HT1080 (cell line): ENCODE measurements around the gene RORC. TPM values are rescaled to one million over a fixed set of nuclear protein-coding genes. Genes with fewer than 3 reads are reported as not detected.

ENCODE experiments used
- DNase-seq: peaks from one replicate; pipeline ENCODE4 v3.0.0-alpha.2; 2015; ENCODE audit warnings: low read depth
- total RNA-seq: library from RNA; depleted of rRNA; stranded (reverse); fragments of >200 nt; shearing (Covaris generic); gene quantifications from 2 replicates; pipeline ENCODE4 v1.2.3, GENCODE V29; 2014

Gene RORC
- total RNA-seq, 1 experiment from 2014 or later: not detected

- peak; percentile 82 for DNase-seq
Measured at GRCh38 chr1:151828921-151829320, 2.7 kb downstream of the RORC start.

DNA sequence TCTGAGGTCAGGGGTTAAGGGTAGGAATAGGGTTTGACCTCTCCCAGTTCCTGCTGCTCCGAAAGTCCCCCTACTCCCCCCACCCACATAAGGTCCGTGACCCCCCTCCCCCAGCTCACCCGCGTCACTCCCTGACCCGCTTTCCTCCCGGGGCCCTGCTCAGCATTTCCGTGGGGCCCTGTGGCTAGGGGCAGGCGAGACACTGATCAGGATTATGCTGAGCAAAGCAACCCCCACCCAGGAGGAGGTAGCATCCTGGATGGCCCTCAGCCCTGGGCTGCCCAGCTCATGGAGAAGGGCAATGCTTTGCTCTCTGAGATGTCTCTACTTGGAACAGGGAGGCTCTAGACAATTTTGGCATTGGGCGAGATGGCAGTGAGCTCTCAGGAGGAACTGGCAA lies 3.7 kb downstream of the RORC start:
- DNase-seq: no peak

DNA sequence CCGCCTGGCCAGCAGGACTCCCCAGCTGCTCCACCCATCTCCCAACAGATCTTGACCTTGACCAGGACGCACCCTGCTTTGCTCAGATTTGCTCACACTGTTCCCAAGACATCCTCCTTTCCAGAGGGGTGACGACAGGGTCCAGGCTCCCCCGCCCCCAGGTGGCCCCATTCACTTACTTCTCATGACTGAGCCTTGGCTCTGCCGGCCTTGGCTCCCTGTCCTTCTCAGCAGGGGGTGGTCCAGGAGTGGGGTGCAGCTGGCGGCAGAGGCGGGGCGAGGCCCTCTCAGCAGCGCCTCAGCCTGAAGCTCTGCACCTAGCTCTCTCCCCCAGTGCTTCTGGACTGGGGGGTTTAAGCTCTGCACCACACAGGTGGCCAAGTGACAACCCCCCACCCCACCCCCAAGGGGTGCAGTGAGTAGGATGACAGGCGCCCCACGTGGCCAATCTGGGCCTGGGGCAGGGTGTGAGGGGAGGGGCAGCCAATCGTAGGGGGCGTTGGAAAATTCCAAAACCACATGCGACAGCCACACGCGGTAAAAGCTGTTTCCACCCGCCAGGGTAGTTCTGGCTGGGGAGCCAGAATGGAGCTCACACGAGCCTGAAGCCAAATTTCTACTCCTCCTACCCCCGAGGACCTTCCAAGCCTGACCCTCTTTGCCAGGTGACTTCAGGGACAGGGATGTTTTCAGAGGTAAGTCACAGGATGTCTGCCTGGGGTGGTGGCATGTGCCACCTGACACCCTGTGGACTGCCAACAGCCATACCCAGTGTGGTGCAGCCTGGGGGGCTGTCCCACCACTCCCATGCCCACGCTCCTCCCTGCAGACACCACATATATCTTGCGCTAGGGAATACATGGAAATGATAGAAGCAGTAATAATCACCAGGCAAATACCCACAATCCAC lies 5.6 kb downstream of the RORC start:
- no peak for DNase-seq

DNA sequence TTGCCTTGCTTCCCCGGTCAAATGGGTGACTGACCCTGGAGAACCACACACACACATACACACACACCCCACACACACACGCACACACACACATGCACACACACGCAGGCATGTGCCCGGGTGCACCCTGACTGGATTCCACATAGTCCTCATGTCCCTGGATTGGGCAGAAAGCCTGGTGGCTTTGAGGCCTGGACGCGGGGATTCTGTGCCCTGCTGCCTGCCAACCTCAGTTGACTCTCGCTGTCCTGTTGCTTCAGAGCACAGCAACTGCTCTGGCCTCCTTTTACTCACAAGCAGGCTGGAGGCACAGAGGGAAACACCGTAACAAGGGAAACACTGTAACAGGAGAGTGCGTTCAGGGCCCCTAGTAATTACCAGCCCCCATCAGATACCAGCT lies 6.4 kb downstream of the RORC start:
- no peak for DNase-seq

DNA sequence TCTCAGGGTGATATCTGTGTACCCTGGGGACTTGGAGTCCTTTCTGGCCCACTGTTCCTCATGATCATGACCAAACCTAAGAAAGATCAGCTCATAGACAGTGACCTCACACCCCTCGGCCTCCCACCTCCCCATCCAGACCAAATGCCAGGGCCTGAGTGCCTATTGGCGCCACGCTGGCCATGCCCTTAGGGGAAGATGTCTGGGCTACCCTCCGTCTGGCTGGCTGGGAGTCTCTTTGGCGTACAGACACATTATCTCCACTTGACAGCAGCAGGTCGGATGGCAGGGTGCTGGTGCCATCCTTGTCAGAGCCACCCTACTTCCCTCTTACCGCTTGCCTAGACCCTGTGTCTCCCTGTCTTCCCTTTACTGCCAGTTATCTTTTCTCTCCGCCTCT lies 8.4 kb downstream of the RORC start:
- DNase-seq: no peak

GRCh38 chr1:151822404-151822803 lies 9.2 kb downstream of the RORC start:
- no peak for DNase-seq

DNA sequence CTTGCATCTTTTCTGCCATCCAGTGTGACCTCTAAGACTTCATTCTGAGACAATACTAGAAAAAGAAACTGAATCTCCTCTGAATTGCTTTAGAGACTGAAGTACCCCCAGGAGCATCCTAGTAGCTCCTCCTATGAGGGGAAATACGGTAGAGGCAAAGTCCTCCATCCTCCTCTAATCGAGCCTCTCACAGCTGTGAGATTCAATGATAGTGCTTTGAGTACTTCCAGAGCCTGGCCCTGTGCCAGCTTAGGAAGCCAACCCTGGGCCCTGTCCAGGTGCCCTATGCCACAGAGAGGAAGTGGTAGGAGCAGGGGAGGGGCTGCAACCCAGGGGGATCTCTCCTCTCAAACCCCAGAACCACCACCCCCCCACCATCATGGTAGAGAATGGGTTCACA lies 10.7 kb downstream of the RORC start:
- DNase-seq: no peak

- peak; percentile 10 for DNase-seq
Measured at GRCh38 chr1:151819976-151820623, 11.5 kb downstream of the RORC start.

- no peak for DNase-seq
Measured at GRCh38 chr1:151819227-151819835, 12.3 kb downstream of the RORC start.

- DNase-seq: no peak
Measured at GRCh38 chr1:151817353-151817730, 14.3 kb downstream of the RORC start.

DNA sequence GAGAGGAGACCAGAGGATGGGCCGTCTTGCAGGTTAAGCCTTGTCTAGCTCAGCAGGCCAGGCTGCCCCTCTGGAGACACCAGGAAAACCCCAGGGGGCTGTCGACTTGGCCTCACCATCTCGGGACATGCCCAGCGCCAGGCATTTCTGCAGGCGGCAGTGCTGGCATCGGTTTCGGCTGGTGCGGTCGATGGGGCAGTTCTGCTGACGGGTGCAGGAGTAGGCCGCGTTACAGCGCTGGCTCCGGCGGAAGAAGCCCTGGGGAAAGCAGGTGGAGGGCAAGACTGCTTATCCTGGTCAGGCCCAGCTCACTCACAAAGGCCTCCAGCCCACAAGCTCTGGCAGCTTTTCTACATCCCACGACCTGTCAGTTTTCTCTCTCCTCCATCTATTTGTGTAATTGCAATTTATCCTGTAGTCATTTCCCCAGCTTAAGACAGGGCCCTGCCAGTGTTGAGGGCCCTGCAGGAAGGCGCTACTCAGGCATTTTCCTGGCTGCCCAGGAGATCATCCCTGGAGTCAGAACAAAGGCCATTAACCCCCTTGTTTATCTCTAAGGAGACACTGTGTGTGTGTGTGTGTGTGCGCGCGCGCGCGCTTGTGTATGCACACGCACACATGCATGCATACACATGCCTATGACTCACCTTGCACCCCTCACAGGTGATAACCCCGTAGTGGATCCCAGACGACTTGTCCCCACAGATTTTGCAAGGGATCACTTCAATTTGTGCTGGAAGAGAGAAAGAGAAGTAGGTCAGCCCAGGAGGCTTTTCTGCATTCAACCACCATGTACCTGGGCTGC lies 14.9 kb downstream of the RORC start:
- no peak for DNase-seq

DNA sequence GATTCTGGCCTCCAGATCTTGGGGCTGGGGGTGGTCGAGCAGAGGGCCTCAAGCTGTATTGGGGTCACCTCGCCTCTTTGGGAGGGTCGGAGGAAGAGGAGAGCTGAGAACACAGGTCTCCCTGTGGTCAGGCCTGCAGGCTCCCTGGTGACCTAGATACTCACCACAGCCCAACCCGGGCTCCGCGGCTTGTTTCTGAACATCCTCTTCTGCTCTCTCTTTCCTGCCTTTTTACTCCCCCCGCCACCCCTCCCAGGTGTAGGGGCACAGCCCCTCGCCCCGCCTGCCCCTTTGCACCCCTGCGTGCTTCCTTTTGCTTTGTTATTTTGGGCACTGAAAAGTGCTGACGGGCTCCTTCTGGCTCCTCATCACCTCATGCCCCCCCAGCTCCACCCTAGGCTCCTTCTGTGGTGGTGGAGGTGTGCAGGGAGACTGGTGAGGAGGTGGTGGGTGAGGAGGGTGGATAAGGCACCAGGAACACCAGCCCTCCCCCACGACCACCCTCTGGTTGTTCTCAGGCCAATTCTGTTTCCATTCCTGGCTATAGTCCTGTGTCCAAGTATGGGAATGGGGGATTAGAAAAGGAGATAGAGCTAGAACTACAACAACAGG lies 15.8 kb downstream of the RORC start:
- DNase-seq: no peak

GRCh38 chr1:151814971-151815545 lies 16.5 kb downstream of the RORC start:
- no peak for DNase-seq

- no peak for DNase-seq
Measured at GRCh38 chr1:151814426-151814825, 17.2 kb downstream of the RORC start.

- no peak for DNase-seq
Measured at GRCh38 chr1:151813271-151813977, 18.2 kb downstream of the RORC start.

DNA sequence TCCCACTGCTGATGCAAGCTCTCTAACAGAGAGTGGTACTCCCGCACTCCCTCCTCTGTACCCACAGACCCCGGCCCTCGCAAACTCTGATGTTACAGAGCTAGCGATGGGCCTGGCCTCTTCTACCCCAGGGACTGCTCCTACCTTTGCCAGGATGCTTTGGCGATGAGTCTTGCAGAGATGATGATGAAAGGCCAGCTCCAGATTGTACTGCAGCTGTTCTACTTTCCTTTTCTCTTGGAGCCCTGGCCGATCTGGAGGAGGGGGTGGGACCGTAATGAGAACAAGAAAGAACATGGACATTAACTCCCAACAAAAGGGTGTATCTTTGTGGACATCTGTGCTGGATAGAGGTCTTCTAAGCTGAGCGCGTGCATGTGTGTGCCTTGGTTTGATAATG lies 20.4 kb downstream of the RORC start:
- peak; percentile 6 for DNase-seq

DNA sequence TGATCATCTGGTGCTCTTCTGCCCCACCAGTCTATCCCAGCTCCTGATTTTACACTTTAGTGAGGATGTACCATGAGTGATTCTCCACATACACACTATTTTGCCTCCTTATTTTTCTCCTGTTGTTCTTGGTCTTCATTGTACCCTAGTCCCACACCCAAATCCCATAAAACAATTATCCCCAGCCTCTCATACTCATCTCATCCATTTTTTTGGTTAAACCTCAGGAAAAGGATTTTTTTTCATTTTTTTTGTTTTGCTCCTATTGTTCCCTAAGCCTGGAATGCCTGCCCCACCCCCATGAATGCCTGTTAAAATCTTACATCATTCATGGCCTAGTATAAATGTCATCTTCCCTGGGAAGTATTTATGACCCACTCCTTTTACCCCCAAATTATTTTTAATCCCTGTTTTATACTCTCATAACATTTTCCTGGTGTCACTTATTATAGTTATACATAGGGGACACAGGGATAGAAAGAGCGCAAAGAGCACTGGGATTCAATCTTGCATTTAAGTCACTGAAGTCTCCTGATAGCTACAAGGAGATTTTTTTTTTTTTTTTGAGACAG lies 21.5 kb downstream of the RORC start:
- no peak for DNase-seq

GRCh38 chr1:151809290-151809984 lies 22.2 kb downstream of the RORC start:
- no peak for DNase-seq

DNA sequence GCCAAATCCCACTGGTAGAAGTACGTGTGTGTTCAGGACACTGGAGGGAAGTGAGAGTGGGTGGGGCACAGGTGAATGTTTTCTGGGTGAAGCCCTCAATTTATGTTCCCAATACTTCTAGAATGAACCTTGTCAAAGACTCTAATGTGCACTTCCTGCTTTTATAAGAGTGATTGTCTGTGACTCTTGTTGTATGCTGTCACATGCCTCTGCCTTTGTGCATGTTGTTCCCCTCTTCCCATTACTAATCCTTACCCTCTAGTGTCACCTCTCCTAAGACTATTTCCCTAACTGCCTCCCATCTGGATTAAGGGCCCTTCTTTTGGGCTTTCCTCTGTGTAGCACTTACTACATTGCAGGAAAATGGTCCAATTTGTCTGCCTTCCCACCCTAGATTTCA lies 23.8 kb downstream of the RORC start:
- no peak for DNase-seq
